Measurements from ENCODE around the gene DSCAML1. TPM values are rescaled to one million over a fixed set of nuclear protein-coding genes. Genes with fewer than 3 reads are reported as not detected.

The DSCAML1 gene
- total RNA-seq, 1 donor from 2014 or later = 0.95 TPM

GRCh38 chr11:117738246-117738957 lies 58.6 kb downstream of the DSCAML1 start:
- TF ChIP-seq CTCF (IDR thresholded peaks at IDR 0.05) = no peak
- no peak overlapping the region for H3K4me3 ChIP-seq
- DNase-seq (no peak), ATAC-seq (no peak)
- peaks cover 8% of the 10 kb centered on the region for H3K9me3 ChIP-seq
- H3K4me1 ChIP-seq = no peaks in the 10 kb centered on the region
- no peak overlapping the region for H3K27ac ChIP-seq
- intact Hi-C loops (cut with DNase I) = no loop called here
- H3K27me3 ChIP-seq (ENCODE audit: low read depth) = no peaks in the 10 kb centered on the region
- no peaks in the 10 kb centered on the region for H3K36me3 ChIP-seq

- DNase-seq (no peak), ATAC-seq (no peak)
- no peaks in the 10 kb centered on the region for H3K9me3 ChIP-seq
Observed at GRCh38 chr11:117735350-117735977, 61.6 kb downstream of the DSCAML1 start.

GRCh38 chr11:117734601-117735024 lies 62.4 kb downstream of the DSCAML1 start:
- Histone ChIP-seq H3K4me1 (no peaks in the 10 kb centered on the region), H3K27ac (no peak overlapping the region), H3K9me3 (no peaks in the 10 kb centered on the region), H3K36me3 (no peaks in the 10 kb centered on the region), H3K27me3 (ENCODE audit: low read depth) (no peaks in the 10 kb centered on the region), H3K4me3 (no peak overlapping the region)
- ATAC-seq = no peak
- no peak for TF ChIP-seq CTCF (IDR thresholded peaks at IDR 0.05)
- DNase-seq = no peak
- intact Hi-C loops (cut with DNase I) = no loop called here

More at GRCh38 chr11:117735350-117735977, 61.6 kb downstream of the DSCAML1 start:
- Histone ChIP-seq H3K27ac (no peak overlapping the region), H3K27me3 (ENCODE audit: low read depth) (no peaks in the 10 kb centered on the region), H3K36me3 (no peaks in the 10 kb centered on the region), H3K4me3 (no peak overlapping the region), H3K4me1 (no peaks in the 10 kb centered on the region)
- no peak for TF ChIP-seq CTCF (IDR thresholded peaks at IDR 0.05)
- intact Hi-C loops (cut with DNase I) = no loop called here

GRCh38 chr11:117733316-117733715 lies 63.7 kb downstream of the DSCAML1 start:
- Histone ChIP-seq H3K27ac (no peak overlapping the region), H3K27me3 (ENCODE audit: low read depth) (no peaks in the 10 kb centered on the region), H3K4me1 (no peaks in the 10 kb centered on the region), H3K4me3 (no peak overlapping the region), H3K36me3 (no peaks in the 10 kb centered on the region), H3K9me3 (no peaks in the 10 kb centered on the region)
- ATAC-seq (no peak), DNase-seq (no peak)
- intact Hi-C loops (cut with DNase I) = no loop called here
- no peak for TF ChIP-seq CTCF (IDR thresholded peaks at IDR 0.05)

GRCh38 chr11:117731722-117732290 lies 65.2 kb downstream of the DSCAML1 start:
- Histone ChIP-seq H3K9me3 (no peaks in the 10 kb centered on the region), H3K4me3 (no peak overlapping the region), H3K36me3 (no peaks in the 10 kb centered on the region), H3K4me1 (no peaks in the 10 kb centered on the region), H3K27ac (no peak overlapping the region), H3K27me3 (ENCODE audit: low read depth) (no peaks in the 10 kb centered on the region)
- DNase-seq (no peak), ATAC-seq (no peak)
- no peak for TF ChIP-seq CTCF (IDR thresholded peaks at IDR 0.05)
- intact Hi-C loops (cut with DNase I) = no loop called here

All from lower lobe of right lung (tissue), 2 donors.